Measurements from ENCODE around the gene CTSE.

Gene CTSE

DNA sequence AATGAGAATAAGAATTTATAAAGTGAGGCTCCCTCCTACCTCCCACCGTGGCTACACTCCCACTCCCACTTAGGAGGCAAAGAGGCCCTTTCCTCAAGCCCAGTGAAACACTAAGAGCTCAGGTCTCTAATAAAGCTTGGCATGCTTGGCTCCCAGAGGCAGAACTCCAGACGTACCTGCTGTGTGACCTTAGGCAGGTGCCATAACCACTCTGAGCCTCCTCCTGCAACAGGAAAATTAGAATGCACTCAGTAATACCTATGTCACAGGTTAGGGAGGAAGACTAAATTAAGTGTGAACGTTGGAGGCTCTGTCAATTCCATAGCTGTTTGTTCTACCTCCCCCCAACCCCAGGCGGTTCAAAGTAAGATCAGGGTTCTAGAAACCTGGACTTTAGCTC, 63.9 kb downstream of the CTSE start:
- no peak for FAIRE-seq
- TF ChIP-seq, protein P1, sequence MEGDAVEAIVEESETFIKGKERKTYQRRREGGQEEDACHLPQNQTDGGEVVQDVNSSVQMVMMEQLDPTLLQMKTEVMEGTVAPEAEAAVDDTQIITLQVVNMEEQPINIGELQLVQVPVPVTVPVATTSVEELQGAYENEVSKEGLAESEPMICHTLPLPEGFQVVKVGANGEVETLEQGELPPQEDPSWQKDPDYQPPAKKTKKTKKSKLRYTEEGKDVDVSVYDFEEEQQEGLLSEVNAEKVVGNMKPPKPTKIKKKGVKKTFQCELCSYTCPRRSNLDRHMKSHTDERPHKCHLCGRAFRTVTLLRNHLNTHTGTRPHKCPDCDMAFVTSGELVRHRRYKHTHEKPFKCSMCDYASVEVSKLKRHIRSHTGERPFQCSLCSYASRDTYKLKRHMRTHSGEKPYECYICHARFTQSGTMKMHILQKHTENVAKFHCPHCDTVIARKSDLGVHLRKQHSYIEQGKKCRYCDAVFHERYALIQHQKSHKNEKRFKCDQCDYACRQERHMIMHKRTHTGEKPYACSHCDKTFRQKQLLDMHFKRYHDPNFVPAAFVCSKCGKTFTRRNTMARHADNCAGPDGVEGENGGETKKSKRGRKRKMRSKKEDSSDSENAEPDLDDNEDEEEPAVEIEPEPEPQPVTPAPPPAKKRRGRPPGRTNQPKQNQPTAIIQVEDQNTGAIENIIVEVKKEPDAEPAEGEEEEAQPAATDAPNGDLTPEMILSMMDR (IDR thresholded peaks at IDR 0.05; ENCODE audit: insufficient read depth, missing control alignments) = no peak
- DNase-seq (ENCODE audit: insufficient read length, low spot score) = no peak
